Neutrophil (primary cell): ENCODE data around the gene EAF1.

Experiments
- H3K27ac ChIP-seq: fragments of 200-600 bp; sonication (generic); 2 replicates; pipeline ENCODE4 v1.5.1; 2016; ENCODE audit warnings: mild to moderate bottlenecking, moderate library complexity
- H3K27me3 ChIP-seq: fragments of 200-600 bp; sonication (generic); 2 replicates; pipeline ENCODE4 v1.6.0; 2016; ENCODE audit warnings: mild to moderate bottlenecking
- H3K36me3 ChIP-seq: fragments of 200-600 bp; sonication (generic); 2 replicates; pipeline ENCODE4 v1.5.1; 2017
- H3K4me1 ChIP-seq, 2 experiments: fragments of 200-600 bp in 1 of 2; sonication (generic) in 1 of 2; 1 replicate in 1 of 2; 2 replicates in 1 of 2; pipeline versions ENCODE4 v1.5.1 to v1.6.1; 2013 to 2016; ENCODE audit warnings: low read depth in 1 of 2, low read length in 1 of 2, mild to moderate bottlenecking in 1 of 2, moderate library complexity in 1 of 2; ENCODE audit not compliant: control insufficient read depth in 1 of 2, insufficient read depth in 1 of 2
- H3K4me3 ChIP-seq, 2 experiments: fragments of 200-600 bp in 1 of 2; sonication (generic) in 1 of 2; 1 replicate in 1 of 2; 2 replicates in 1 of 2; pipeline ENCODE4 v1.5.1; 2013 to 2016; ENCODE audit warnings: low read depth in 1 of 2, low read length in 1 of 2, mild to moderate bottlenecking in 1 of 2, moderate library complexity in 1 of 2
- H3K9me3 ChIP-seq: fragments of 200-600 bp; sonication (generic); 2 replicates; pipeline ENCODE4 v1.5.1; 2016
- TF ChIP-seq, protein P1 (sequence below): fragments of 200-600 bp; sonication (generic); IDR thresholded peaks from 2 replicates; pipeline ENCODE4 v1.5.1; 2016; ENCODE audit warnings: antibody characterized with exemption

Gene EAF1

DNA sequence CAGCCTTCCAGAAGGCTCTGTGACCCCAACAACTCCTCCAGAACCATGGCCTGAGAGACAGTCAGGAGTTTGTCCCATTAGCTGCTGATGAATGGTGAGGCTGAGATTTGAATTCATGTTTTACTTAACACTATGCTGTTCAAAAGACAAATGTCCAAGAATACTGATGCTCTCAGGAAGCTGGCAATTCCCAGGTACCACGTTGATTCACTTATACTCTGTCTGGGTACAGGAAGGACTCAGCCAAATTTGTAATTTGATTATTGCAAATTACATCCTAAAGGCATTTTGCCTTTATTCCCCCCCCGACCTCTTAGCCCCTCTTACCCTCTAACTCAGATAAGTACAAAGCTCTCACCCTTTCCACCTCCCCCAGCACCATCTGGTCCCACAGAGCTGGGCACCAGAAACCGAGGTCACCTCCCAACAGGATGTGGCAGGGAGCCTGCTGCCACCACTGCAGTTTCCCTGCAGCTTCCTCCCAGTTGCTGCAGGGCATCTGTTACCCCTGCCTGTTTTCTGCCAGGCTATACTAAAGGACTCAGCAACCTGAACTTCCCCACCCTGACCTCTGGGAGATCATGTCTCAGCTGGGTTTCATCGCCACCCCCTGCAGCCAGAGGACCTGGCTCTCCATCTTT is 33.6 kb downstream of the EAF1 start:
- Histone ChIP-seq H3K4me3 (no peak overlapping the region), H3K4me1 (peaks cover 30 to 31% of the 10 kb centered on the region in 2 experiments), H3K36me3 (no peaks in the 10 kb centered on the region), H3K27ac (no peak overlapping the region), H3K9me3 (no peaks in the 10 kb centered on the region), H3K27me3 (no peaks in the 10 kb centered on the region)
- TF ChIP-seq, protein P1, sequence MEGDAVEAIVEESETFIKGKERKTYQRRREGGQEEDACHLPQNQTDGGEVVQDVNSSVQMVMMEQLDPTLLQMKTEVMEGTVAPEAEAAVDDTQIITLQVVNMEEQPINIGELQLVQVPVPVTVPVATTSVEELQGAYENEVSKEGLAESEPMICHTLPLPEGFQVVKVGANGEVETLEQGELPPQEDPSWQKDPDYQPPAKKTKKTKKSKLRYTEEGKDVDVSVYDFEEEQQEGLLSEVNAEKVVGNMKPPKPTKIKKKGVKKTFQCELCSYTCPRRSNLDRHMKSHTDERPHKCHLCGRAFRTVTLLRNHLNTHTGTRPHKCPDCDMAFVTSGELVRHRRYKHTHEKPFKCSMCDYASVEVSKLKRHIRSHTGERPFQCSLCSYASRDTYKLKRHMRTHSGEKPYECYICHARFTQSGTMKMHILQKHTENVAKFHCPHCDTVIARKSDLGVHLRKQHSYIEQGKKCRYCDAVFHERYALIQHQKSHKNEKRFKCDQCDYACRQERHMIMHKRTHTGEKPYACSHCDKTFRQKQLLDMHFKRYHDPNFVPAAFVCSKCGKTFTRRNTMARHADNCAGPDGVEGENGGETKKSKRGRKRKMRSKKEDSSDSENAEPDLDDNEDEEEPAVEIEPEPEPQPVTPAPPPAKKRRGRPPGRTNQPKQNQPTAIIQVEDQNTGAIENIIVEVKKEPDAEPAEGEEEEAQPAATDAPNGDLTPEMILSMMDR, result no peak

DNA sequence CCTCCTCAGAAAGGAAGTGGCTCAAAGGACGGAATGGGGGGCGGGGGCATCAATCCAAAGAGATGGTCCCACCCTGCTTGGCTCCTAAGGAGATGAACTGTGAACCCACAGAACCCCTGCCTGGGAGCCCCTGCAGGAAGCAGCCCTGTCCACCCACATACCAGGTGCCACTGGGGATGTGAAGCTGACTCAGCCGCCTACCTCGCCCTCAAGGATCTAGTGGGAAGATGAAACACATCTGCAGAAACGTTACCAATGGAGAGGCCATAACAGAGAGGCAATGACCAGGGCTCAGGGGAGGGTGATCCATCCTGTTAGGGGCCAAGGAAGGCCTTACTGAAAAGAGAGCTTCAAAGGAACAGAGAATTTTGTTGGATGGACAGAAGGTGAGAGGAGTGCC is 35.1 kb downstream of the EAF1 start:
- TF ChIP-seq, protein P1, result no peak
- H3K4me3 ChIP-seq, result no peak overlapping the region

DNA sequence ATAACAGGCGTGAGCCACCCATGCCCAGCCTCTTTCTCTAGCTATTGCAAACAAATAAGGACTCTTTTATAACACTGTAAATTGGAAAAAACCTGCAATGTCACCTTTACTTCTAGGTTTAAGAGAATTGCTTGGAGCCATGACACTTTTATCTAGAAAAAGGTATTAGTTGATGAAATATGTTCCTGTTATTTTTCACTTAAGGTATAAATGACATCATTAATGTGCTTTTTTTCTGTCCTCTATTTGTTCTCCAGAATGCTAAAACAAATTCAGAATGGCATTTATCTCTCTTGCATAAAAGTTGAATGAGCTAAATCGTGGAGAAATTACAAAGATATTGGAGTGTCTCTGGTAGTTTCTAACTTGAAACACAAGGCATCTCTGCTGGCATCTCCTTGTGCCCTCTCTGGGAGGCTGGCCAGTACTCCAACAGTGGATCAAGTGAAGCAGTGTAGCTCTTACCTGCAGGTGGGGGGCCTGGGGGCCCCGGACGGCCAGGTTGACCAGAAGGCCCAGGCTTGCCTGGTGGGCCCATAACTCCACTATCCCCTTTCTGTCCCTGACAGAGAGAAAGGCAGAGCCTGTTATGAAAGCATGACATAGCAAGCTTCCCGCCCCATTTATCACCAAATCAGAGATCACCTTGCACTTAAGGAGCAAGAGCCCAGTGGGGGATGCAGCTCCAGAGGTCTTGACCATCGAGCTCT is 38.6 kb downstream of the EAF1 start:
- H3K4me1 ChIP-seq, result peaks cover 6 to 9% of the 10 kb centered on the region in 2 experiments
- H3K27ac ChIP-seq, result no peak overlapping the region
- H3K27me3 ChIP-seq, result no peaks in the 10 kb centered on the region
- TF ChIP-seq, protein P1, result no peak
- no peak overlapping the region for H3K4me3 ChIP-seq
- H3K36me3 ChIP-seq, result no peaks in the 10 kb centered on the region
- no peaks in the 10 kb centered on the region for H3K9me3 ChIP-seq

More for the DNA sequence above, 35.1 kb downstream of the EAF1 start:
- Histone ChIP-seq H3K27ac (no peak overlapping the region), H3K4me1 (peaks cover 30 to 31% of the 10 kb centered on the region in 2 experiments), H3K9me3 (no peaks in the 10 kb centered on the region), H3K27me3 (no peaks in the 10 kb centered on the region), H3K36me3 (no peaks in the 10 kb centered on the region)

DNA sequence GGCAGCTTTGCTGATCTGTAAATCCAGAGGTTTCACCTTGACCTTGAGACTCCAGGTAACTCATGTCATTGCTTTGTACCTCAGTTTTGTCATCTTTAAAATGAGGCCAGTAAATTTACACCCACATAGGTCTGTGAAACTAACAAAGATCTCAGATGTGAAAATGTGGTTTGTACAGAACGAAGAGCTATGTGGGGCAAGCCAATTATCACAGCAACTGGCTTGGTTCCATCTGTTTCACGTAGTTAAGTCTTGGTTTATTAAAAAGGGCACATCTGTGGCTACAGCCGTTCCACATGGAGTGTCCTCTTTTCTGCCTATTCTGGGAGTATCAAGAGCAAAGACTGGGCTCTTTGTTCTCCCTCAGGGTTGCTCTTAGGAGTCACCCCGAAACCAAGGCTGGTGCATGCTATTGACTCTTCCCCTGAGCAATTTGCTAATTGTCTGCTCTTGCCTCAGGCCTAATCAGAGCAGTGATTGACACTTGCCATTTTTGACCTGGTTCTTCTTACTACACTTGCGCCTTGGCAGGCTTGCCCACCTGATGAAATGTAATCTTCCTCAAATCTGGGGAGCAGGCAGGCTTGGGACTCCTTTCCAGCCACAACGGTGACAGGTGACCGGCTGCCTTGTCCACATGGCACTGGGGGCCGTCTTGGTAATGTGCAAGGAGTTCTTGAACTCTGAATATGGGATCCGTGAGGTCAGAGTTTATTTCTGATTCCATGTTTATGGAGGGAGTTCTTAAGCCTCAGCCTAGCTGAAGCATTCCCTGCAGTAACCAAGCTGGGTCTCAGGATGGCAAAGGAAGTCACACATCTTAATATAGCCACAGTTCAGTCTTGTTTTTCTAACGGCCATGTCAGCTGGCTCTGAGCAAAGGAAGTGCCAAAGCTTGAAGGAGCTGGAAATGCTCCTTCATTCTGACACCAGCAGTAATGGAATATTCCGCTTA is 40.1 kb downstream of the EAF1 start:
- TF ChIP-seq, protein P1, result no peak
- Histone ChIP-seq H3K9me3 (no peaks in the 10 kb centered on the region), H3K27ac (no peak overlapping the region), H3K4me3 (no peak overlapping the region), H3K4me1 (peaks cover 15 to 16% of the 10 kb centered on the region in 2 experiments), H3K27me3 (no peaks in the 10 kb centered on the region), H3K36me3 (no peaks in the 10 kb centered on the region)

DNA sequence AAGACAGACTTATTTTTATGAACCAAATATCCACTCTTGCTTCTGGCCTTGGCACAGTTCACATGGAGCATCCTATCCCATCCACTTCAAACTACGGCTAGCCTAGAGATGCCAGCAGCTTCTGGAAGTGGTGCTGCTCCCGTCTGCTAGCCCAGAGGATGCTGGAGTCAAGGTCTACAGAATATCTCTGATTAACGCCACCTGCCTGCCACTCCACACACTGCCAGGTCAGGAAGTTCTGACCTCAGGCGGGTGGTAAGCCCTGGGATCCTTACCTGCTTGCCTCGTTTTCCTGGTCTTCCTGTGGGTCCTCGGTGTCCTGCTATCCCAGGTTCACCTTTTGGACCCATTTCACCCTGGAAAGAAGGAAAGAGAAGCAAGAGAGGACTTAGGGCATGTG is 42.9 kb downstream of the EAF1 start:
- H3K4me3 ChIP-seq, result no peak overlapping the region
- no peaks in the 10 kb centered on the region for H3K9me3 ChIP-seq
- no peaks in the 10 kb centered on the region for H3K27me3 ChIP-seq
- no peak overlapping the region for H3K27ac ChIP-seq
- no peaks in the 10 kb centered on the region for H3K36me3 ChIP-seq
- peaks cover 22 to 26% of the 10 kb centered on the region in 2 experiments for H3K4me1 ChIP-seq
- TF ChIP-seq, protein P1, result no peak
